ENCODE measurements around the gene ZNF793. TPM values are rescaled to one million over a fixed set of nuclear protein-coding genes. Genes with fewer than 3 reads are reported as not detected.

The ZNF793 gene
- total RNA-seq: 1 to 10 TPM; 2.2 to 3.4 (median 3.2) TPM

DNA sequence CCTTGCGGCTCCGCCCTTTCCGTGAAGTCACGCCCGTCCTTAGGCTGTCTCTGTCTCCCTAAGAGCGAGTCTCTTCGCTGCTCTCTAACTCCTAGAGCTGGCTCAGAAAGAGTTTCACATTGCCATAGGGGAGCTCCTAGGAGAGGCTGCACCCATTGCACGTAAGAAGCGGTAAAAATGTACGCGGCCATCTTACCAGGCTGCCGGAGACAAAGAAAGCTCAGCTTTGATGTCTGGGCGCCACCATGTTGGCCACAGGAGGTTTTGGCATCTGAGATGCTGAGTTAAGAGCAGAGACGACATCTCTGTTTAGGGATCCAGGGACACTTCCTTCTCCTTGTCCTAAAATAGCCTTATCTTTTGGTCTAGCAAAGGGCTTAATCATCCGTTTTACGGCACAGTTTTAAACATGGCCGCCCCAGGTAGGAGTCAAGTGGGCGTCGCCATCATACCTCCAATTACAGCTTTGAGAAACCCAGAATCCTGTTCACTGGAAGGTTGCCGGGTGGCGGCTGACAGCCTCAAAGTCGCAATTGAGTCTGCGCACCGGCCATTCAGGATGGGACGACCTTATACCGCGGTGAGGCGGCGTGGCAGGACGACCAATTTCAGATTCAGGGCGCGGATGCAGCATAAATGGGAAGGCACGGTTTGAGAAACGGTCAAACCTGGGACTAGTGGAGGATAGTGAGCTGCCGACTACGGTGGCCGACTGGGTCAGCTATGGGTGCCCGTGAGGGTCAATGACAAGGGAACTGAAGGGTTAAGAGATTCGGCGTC is at the start of gene ZNF793:
TSS of gene ZNF793 (plus strand) at position 553 of the 780 bp plus-strand sequence. CDS start 16,501 bp downstream, outside the sequence.
- H3K4me3 Mint-ChIP-seq: no peak within 1 kb of the TSS
- H3K27me3 Mint-ChIP-seq (ENCODE audit: low read depth): no peaks in the 10 kb centered on the region
- peaks cover 35% of the 10 kb centered on the region for H3K36me3 Mint-ChIP-seq (ENCODE audit: insufficient read depth)
- ATAC-seq (peak; percentile 89 to 94), DNase-seq (peak; percentile 73)
- peaks cover 25% of the 10 kb centered on the region for H3K9me3 Mint-ChIP-seq
- H3K4me1 Mint-ChIP-seq (ENCODE audit: low read depth): no peaks in the 10 kb centered on the region

DNA sequence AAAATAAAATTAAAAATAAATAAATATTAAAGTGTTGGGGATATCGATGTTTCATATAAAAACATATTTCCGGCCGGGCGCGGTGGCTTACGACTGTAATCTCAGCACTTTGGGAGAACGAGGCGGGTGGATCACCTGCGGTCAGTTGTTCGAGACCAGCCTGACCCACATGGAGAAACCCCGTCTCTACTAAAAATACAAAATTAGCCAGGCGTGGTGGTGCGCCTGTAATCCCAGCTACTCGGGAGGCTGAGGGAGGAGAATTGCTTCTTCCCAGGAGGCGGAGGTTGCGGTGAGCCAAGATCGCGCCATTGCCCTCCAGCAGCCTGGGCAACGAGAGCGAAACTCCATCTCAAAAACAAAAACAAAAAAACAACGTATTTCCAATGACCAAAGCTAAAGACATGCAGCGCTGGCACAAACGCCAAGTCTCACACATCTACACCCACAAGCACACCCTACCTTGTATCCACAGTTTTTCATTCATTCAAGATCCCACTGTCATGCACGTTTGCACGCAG is 40.4 kb upstream of the ZNF793 start:
- H3K9me3 Mint-ChIP-seq: peaks cover 11% of the 10 kb centered on the region
- H3K36me3 Mint-ChIP-seq (ENCODE audit: insufficient read depth): peaks cover 21% of the 10 kb centered on the region
- no peak for DNase-seq
- peaks cover 39% of the 10 kb centered on the region for H3K4me1 Mint-ChIP-seq (ENCODE audit: low read depth)
- peak overlapping the region; percentile 98 for H3K4me3 Mint-ChIP-seq
- no peak for ATAC-seq
- no peaks in the 10 kb centered on the region for H3K27me3 Mint-ChIP-seq (ENCODE audit: low read depth)

DNA sequence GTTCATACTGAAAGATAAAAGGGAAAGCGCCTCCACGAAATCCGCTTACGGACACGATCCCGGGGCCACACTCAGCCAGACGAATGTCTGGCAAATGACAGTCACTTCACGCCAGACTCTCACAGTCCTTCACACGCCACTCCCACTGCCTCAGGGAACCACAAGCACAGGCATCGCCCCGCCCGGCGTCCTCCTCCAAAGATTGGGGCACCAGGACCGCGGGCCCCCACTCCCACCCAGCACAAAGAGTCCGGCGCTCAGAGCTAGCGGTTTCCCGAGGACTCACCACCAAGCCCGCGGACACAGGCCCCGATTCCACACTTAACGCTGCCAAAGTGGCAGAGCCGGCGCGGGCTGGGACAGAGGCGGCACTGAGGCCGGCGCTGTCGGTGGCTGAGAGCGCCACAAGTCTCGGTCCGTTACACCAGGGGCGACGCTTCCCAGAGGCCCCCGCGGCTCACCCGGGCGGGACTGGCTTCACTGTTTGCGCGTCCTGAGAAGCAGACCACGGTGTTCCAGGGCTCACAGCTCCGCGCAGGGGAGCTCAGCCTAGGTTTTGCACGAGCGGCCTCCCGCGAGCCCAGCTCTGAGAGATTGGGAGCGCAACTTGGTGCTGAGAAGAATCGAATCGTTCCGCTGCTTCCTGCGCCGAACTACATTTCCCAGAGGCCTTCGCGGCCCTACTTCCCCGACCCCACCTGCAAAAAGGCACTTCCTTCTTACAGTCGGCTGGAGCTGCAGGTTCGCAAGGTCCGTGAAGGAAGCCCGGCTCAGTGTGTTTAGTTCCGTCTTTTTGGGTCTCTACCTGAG is 39.7 kb upstream of the ZNF793 start, which contains the start of gene ZNF569:
TSS of gene ZNF569 (minus strand) at position 647 of the 810 bp plus-strand sequence. CDS start 22,523 bp downstream, outside the sequence.
- peaks cover 21% of the 10 kb centered on the region for H3K36me3 Mint-ChIP-seq (ENCODE audit: insufficient read depth)
- peaks cover 39% of the 10 kb centered on the region for H3K4me1 Mint-ChIP-seq (ENCODE audit: low read depth)
- no peaks in the 10 kb centered on the region for H3K27me3 Mint-ChIP-seq (ENCODE audit: low read depth)
- peak; percentile 74 to 77 for ATAC-seq
- DNase-seq: peak; percentile 79
- H3K4me3 Mint-ChIP-seq: peak within 1 kb of the TSS; percentile 98
- peaks cover 11% of the 10 kb centered on the region for H3K9me3 Mint-ChIP-seq

DNA sequence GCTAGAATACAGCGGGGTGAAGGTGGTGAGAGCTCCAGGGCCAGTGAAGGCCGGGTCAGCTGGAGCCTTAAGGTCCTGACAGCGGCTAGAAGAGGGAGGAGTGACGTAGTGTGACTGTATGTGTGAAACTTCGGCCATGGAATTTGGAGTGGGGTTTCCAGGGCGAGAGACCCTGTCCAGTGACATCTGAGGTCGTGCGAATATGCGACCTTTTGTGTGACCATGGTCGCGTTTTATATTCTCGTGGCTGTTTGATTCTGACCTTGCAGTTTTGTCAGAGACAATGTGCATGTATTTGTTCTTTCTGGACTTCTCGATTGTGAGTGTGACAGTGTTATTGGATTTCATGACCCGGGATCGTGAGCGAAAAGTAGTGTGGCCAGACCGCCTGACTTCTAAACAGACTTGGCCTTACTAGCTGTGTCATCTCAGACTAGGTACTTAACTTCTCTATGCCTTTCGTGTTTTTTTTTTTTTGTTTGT is 39.1 kb upstream of the ZNF793 start:
- H3K9me3 Mint-ChIP-seq: peaks cover 11% of the 10 kb centered on the region
- peaks cover 39% of the 10 kb centered on the region for H3K4me1 Mint-ChIP-seq (ENCODE audit: low read depth)
- ATAC-seq (no peak), DNase-seq (no peak)
- H3K27me3 Mint-ChIP-seq (ENCODE audit: low read depth): no peaks in the 10 kb centered on the region
- H3K4me3 Mint-ChIP-seq: peak overlapping the region; percentile 98
- peaks cover 21% of the 10 kb centered on the region for H3K36me3 Mint-ChIP-seq (ENCODE audit: insufficient read depth)

DNA sequence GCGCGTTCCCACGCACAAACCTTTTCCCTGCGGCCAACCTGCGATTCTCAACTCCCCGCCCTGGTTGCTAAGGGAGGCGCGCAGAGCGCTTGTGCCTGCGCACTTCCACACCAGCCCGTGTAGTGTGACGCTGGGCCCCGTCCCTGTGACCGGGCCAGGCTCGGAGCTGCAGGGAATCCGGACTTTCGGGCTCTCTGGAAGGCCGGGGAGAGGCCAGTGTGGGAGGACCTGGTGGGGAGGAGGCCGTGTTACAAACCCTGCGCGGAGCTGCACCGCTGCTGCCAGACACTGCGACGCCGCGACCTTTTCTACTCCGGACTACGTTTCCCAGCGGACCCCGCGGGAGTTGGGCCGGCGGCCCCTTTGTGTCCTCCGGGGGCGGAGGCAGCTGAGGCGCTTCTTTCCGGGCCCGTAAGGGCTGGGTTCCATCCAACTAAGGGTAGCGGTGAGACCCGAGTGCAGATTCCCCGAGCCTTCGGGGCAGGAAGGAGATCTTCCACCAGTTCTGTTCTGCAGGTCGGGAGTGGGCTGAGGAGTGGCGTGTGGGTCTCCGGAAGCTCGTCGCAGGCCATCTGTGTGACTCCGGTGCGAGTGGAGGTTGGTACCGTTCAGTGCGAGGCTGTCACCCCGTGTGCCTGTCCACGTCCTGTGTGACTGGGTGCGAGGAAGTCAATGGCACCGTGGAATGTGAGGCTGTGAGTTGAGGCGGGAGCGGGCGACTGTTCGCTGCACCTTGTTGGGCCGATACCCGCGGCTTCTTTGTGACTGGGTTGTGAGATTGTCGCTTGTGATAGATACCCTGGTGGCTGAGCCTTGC is 37.6 kb upstream of the ZNF793 start, which contains the start of gene ZNF570:
TSS of gene ZNF570 (plus strand) at position 396 of the 817 bp plus-strand sequence. CDS start 999 bp downstream, outside the sequence.
- peaks cover 39% of the 10 kb centered on the region for H3K4me1 Mint-ChIP-seq (ENCODE audit: low read depth)
- ATAC-seq: peak; percentile 75
- H3K27me3 Mint-ChIP-seq (ENCODE audit: low read depth): no peaks in the 10 kb centered on the region
- peak; percentile 81 for DNase-seq
- peaks cover 11% of the 10 kb centered on the region for H3K9me3 Mint-ChIP-seq
- H3K4me3 Mint-ChIP-seq: peak within 1 kb of the TSS; percentile 94
- H3K36me3 Mint-ChIP-seq (ENCODE audit: insufficient read depth): peaks cover 21% of the 10 kb centered on the region

DNA sequence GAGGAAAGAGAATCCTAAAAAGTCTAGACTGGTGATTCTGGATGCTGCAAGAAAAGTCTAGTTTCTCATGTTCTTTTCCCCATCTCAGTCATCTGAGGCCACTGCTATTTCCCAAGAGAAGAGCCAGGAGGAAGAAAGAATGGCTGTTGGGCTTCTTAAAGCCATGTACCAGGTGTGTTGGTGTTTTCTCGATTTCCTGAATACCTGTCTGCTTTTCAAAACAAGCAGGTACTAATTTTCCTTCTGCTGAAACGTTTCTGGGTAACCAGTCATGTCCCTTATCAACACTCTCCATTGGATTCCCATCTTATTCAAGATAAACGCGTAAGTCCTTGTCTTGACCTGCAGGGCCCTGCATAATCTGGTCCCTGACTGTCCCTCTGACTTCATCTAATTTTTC is 36.5 kb upstream of the ZNF793 start:
- peaks cover 12% of the 10 kb centered on the region for H3K36me3 Mint-ChIP-seq (ENCODE audit: insufficient read depth)
- no peaks in the 10 kb centered on the region for H3K27me3 Mint-ChIP-seq (ENCODE audit: low read depth)
- ATAC-seq: no peak
- peaks cover 5% of the 10 kb centered on the region for H3K9me3 Mint-ChIP-seq
- peaks cover 35% of the 10 kb centered on the region for H3K4me1 Mint-ChIP-seq (ENCODE audit: low read depth)
- peak overlapping the region; percentile 94 for H3K4me3 Mint-ChIP-seq
- DNase-seq: no peak

DNA sequence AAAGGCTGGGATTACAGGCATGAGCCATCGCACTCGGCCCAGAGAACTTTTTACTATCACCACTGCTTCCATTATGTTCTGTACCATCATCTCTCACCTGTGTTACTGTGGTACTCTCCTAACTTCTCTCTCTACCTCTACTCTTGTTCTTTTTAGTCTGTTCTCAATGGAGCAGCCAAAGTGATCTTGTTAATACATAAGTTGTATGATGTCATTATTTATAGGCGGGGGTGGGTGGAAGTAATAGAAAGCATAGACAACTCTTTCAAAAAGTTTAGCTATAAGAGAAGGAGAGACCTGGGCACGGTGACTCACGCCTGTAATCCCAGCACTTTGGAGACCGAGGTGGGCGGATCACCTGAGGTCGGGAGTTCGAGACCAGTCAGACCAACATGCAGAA is 34.6 kb upstream of the ZNF793 start:
- ATAC-seq: no peak
- Mint-ChIP-seq H3K4me3 (no peak overlapping the region), H3K9me3 (peaks cover 23% of the 10 kb centered on the region), H3K4me1 (ENCODE audit: low read depth) (peaks cover 25% of the 10 kb centered on the region), H3K27me3 (ENCODE audit: low read depth) (no peaks in the 10 kb centered on the region), H3K36me3 (ENCODE audit: insufficient read depth) (peaks cover 26% of the 10 kb centered on the region)
- DNase-seq: no peak

DNA sequence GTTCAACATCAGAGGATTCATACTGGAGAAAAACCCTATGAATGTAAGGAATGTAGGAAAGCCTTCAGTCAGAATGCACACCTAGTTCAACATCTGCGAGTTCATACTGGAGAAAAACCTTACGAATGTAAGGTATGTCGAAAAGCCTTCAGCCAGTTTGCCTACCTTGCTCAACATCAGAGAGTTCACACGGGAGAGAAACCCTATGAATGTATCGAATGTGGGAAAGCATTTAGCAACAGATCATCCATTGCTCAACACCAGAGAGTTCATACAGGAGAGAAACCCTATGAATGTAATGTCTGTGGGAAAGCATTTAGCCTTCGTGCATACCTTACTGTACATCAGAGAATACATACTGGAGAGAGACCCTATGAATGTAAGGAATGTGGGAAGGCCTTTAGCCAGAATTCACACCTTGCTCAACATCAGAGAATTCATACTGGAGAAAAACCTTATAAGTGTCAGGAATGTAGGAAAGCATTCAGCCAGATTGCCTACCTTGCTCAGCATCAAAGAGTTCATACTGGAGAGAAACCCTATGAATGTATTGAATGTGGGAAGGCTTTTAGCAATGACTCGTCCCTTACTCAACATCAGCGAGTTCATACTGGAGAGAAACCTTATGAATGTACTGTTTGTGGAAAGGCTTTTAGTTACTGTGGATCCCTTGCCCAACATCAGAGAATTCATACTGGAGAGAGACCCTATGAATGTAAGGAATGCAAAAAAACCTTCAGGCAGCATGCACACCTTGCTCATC is 22.2 kb upstream of the ZNF793 start:
- DNase-seq (no peak), ATAC-seq (no peak)
- no peaks in the 10 kb centered on the region for H3K4me1 Mint-ChIP-seq (ENCODE audit: low read depth)
- peaks cover 58% of the 10 kb centered on the region for H3K36me3 Mint-ChIP-seq (ENCODE audit: insufficient read depth)
- H3K4me3 Mint-ChIP-seq: no peak overlapping the region
- no peaks in the 10 kb centered on the region for H3K27me3 Mint-ChIP-seq (ENCODE audit: low read depth)
- H3K9me3 Mint-ChIP-seq: peaks cover 64% of the 10 kb centered on the region

DNA sequence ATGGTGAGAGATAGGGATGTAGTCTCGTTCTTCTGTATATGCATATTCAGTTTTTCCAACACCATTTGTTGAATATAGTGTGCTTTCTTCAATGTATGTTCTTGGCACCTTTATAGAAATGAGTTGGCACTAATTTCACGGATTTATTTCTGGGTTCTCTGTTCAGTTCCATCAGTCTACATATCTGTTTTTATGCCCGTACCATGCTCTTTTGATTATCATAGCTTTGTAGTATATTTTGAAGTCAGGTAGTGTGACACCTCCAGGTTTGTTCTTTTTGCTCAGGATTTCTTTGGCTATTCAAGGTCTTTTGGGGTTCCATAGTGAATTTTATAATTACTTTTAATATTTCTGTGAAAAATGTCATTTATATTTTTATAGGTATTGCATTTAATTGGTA is 14.5 kb upstream of the ZNF793 start:
- ATAC-seq: no peak
- no peak for DNase-seq
- Mint-ChIP-seq H3K36me3 (ENCODE audit: insufficient read depth) (peaks cover 15% of the 10 kb centered on the region), H3K4me1 (ENCODE audit: low read depth) (no peaks in the 10 kb centered on the region), H3K9me3 (peaks cover 44% of the 10 kb centered on the region), H3K27me3 (ENCODE audit: low read depth) (no peaks in the 10 kb centered on the region), H3K4me3 (no peak overlapping the region)

DNA sequence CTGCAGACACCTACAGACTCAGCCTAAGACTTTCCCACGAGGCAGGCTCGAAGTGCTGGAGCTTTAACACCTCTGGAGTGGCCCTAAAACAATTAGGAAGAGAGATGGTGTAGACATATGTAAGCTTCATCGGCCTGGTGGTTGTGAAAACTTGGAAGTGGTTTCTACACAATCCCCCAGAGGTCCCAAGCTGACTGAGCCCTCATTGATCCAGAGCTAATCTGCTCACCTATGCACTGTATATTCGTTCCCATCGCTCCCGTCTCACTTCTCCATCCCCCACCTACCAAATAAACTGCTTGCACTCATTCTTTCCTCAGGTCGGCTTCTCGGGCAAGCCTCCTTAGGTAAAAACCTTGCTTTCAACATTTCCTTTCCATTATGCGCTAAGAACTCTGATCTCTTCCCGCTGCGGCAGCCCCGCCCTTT is 767 bp upstream of the ZNF793 start:
- peak; percentile 71 for DNase-seq
- H3K9me3 Mint-ChIP-seq: peaks cover 25% of the 10 kb centered on the region
- peak; percentile 5 to 9 for ATAC-seq
- H3K4me1 Mint-ChIP-seq (ENCODE audit: low read depth): no peaks in the 10 kb centered on the region
- no peak overlapping the region for H3K4me3 Mint-ChIP-seq
- H3K36me3 Mint-ChIP-seq (ENCODE audit: insufficient read depth): peaks cover 31% of the 10 kb centered on the region
- no peaks in the 10 kb centered on the region for H3K27me3 Mint-ChIP-seq (ENCODE audit: low read depth)

DNA sequence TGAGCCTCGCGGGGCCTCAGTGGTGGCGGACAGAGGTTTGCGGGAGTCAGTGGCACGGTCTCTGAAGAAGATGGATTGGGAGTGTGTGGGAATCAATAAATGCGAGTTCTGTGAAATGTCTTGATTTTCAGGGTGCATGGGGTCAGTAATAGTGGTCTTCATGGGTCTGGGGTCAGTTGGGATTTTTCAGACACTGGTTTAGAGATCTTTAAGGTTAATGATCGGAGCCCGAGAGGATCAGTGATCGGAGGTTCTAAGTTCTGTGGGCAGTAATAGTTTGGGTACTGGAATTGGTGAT is 377 bp downstream of the ZNF793 start:
- no peaks in the 10 kb centered on the region for H3K4me1 Mint-ChIP-seq (ENCODE audit: low read depth)
- no peak for ATAC-seq

DNA sequence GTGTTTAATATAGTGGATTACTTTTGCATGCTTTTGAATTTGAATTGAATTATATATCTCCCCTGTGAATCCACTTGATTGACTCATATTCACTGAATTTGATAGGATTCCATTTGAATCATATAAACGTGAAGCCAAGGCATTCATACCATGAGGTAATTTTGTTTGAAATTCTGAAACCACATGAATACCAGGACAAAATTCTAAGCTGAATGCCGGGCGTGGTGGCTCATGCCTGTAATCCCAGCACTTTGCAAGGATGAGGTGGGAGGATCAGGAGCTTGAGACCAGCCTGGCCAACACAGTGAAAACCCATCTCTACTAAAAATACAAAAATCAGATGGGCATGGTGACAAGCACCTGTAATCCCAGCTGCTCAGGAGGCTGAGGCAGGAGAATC is 4.4 kb downstream of the ZNF793 start:
- ATAC-seq (no peak), DNase-seq (no peak)
- no peak overlapping the region for H3K4me3 Mint-ChIP-seq
- H3K9me3 Mint-ChIP-seq: peaks cover 31% of the 10 kb centered on the region
- peaks cover 47% of the 10 kb centered on the region for H3K36me3 Mint-ChIP-seq (ENCODE audit: insufficient read depth)
- no peaks in the 10 kb centered on the region for H3K27me3 Mint-ChIP-seq (ENCODE audit: low read depth)
- no peaks in the 10 kb centered on the region for H3K4me1 Mint-ChIP-seq (ENCODE audit: low read depth)

More for the DNA sequence above, 377 bp downstream of the ZNF793 start:
- Mint-ChIP-seq H3K4me3 (no peak overlapping the region), H3K27me3 (ENCODE audit: low read depth) (no peaks in the 10 kb centered on the region), H3K36me3 (ENCODE audit: insufficient read depth) (peaks cover 34% of the 10 kb centered on the region), H3K9me3 (peaks cover 24% of the 10 kb centered on the region)
- no peak for DNase-seq

DNA sequence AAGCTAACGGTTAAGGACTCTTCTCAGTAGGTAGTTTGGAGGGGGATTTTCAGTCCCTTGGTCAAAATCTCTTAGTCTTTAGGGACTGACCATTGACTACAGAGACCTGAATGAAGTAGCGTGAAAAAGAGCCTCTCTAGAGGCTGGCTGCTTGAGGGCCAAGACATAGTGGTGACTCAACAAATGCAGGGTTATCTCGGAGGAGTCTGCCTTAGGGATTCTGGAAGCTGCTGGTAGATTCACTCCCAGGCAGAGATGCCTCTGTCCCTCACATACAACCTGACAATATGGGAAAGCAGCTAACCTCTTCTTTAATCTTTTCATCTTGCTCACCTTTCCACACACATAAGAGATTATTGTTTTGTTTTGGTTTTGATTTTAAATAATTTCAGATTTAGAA is 5.1 kb downstream of the ZNF793 start:
- ATAC-seq: no peak
- peaks cover 49% of the 10 kb centered on the region for H3K36me3 Mint-ChIP-seq (ENCODE audit: insufficient read depth)
- no peak overlapping the region for H3K4me3 Mint-ChIP-seq

More for the DNA sequence above, 5.1 kb downstream of the ZNF793 start:
- DNase-seq: no peak
- no peaks in the 10 kb centered on the region for H3K4me1 Mint-ChIP-seq (ENCODE audit: low read depth)
- H3K9me3 Mint-ChIP-seq: peaks cover 31% of the 10 kb centered on the region
- H3K27me3 Mint-ChIP-seq (ENCODE audit: low read depth): no peaks in the 10 kb centered on the region

Data from activated T-cell treated with anti-CD3 and anti-CD28 coated beads, Interleukin-2, amount 50 U/mL, for 4 hours (primary cell).